GOT3 (cell line): ENCODE measurements around the gene ORC1.
A peak's percentile ranks its signal among the peaks of the same experiment; 100 is the strongest.
"Not testable (repeated sequence)": the region's sequence is repeated elsewhere in the genome, so short reads cannot be mapped to it uniquely, and the experiment has no call there.

Experiments used
- DNase-seq: peaks from one replicate; lab custom pipeline; 2025; ENCODE audit warnings: mixed read lengths; lab: John Stamatoyannopoulos, UW

ORC1 gene

DNA sequence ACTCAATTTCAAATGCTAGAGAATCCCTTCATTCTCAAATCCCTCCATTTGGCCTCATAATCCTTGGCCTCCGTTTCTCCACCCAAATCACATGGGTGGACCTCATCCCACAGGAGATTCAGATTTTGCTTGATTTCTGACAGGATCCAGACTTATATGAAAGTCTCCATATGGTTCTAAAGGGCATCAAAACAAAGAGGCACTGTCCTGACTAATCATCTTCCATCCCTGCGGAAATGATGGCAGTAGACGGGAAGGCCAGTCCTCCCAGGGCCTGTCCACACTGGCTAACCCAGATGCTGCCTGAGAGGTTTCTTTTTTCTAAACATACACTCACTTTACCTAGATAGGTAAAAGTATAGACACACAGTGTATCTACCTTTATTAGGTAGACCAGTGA is 18.8 kb downstream of the ORC1 start:
- no peak for DNase-seq

- not testable (repeated sequence) for DNase-seq
Observed at GRCh38 chr1:52369851-52370250, 34.4 kb downstream of the ORC1 start.

DNA sequence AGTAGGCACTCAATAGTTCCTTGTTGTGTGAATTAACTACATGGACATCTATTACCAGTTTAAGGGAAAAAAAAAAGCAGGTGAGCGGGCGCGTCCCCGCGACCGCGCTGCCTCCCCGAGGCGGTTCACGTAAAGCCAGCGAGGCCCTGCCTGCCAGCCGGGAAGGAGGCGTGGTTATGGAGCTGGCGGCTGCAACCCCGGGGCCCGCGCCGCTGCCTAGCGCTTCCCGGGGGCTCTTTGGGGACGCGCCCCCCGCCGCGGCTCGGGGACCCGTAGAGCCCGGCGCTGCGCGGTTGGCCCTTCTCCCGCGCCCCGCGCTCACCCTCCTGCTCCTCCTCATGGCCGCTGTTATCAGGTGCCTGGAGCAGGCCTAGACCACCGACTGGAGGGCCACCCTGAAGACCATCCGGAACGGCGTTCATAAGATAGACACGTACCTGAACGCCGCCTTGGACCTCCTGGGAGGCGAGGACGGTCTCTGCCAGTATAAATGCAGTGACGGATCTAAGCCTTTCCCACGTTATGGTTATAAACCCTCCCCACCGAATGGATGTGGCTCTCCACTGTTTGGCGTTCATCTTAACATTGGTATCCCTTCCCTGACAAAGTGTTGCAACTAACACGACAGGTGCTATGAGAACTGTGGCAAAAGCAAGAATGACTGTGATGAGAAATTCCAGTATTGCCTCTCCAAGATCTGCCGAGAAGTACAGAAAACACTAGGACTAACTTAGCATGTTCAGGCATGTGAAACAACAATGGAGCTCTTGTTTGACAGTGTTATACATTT is 35.6 kb downstream of the ORC1 start:
- no peak for DNase-seq

- DNase-seq = no peak
Observed at GRCh38 chr1:52367272-52367671, 37.0 kb downstream of the ORC1 start.

- DNase-seq = no peak
Observed at GRCh38 chr1:52366517-52366827, 37.8 kb downstream of the ORC1 start.

DNA sequence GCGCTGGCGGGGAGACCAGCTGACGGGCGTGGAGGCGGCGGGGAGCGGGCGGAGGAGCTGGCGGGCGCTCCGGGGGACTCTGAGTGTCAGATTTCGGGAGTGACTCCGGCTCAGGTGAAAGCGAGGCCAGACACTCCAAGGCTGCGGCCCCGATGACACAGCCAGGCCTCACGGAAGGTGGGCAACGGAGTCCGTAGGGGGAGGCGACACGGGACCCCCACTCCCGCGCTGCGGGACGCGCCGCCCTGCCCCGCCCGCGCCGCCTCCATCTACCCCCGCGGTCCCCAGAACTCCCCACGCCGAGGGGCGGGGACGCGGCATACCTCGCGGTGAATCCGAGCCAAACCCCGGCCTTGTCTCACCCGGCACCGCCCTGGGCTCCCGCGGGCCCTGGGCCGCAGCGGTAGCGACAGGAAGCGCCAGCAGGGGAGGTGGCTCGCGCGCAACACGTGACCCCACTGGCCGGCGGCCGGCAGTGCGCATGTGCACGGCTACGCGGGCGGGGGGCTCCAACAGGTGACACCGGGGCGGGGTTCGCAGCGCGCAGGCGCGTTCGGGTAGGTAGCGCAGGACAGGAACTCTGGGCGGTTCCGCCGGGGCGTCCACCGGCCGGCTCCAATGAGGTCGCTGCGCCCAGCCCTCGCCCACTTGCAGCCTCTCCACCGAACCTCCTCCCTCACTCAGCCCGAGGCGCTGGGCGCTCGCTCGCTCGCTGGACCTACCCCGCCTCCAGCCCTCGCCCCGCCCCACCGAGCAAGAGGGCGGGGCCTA is 38.3 kb downstream of the ORC1 start, which contains the start of gene CC2D1B:
Gene CC2D1B, minus strand, starts transcription at position 460 of the 771 bp plus-strand sequence. CDS start 1,585 bp downstream, outside the sequence.
- peak; percentile 94 for DNase-seq

DNA sequence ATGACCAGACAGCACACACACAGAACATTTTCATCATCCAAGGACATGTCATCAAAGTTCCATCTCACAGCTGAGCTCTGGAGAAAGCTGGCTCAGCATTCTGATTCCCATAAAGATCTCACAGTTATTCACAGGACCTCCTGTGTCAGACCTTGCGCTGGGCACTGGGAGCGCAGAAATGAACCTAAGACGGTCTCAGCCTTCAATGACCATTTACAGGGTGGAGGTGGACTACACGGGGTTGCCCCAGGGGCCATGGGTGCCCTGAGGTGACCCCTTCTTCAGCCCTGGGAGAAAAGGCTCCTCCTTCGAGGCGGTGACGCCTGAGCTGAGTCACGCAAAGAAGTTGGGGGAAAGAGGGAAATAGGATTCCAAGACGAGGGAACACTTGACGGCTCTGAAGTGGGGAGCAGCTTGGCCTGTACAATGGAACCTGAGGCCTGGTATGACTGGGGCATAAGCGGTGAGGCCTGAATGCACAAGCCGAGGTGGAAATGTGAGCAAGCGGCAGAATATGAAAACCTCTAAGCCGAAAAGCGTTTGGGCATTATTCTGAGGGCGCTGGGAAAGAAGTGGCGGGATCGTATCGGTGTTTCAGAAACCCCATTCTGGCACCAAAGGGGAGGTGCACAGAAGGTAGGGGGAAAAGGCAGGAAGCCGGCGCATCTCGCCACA is 39.0 kb downstream of the ORC1 start:
- DNase-seq = peak; percentile 4

DNA sequence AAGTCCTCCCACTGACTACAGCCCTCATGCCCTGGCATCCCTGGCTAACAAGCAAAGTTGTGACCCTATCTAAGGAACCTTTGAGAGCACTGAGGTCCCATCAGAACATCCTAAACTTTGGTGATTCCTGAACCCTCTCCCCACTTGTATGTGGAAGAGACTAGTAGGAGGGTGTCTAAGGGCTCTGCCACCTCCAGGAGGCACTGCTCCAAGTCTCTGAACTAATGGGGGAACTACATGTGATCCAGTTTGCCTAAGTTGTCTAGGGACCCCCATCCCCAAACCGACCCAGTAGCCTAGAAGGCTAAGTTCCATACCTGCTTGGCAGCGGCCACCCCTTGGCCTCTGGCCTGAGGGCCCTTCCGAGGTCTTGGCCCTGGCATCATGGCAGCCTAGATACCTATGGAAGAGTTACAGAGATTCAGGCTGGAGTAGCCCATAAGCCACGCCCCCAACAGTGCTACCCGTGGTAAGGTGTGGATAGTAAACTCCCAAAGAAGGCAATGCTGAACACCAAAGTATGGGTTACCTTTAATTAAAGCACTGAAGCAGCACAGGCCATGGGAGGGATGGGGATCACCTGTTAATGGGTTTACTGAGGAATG is 39.9 kb downstream of the ORC1 start:
- DNase-seq = no peak

DNA sequence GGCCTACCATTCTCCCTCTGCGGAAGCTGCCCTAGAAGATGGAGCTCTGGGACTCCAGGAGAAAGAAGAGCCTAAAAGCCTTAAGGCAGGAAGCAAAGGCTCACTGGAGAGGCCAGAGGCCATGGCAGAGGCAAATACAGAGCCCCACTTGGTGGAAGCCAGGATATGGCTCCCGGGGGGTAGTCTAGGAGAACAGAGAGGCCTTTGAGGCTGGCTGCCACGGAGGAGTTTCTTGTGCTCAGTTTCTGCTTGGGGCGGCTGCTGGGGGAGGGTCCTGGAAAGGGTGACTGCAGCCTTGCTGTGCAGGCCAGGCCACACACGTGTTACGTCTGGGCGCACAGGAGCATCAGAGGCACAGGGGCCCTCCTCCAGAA is 43.6 kb downstream of the ORC1 start:
- no peak for DNase-seq

GRCh38 chr1:52359676-52360594 is 44.3 kb downstream of the ORC1 start:
- DNase-seq = no peak

GRCh38 chr1:52358851-52359497 is 45.2 kb downstream of the ORC1 start:
- no peak for DNase-seq

DNA sequence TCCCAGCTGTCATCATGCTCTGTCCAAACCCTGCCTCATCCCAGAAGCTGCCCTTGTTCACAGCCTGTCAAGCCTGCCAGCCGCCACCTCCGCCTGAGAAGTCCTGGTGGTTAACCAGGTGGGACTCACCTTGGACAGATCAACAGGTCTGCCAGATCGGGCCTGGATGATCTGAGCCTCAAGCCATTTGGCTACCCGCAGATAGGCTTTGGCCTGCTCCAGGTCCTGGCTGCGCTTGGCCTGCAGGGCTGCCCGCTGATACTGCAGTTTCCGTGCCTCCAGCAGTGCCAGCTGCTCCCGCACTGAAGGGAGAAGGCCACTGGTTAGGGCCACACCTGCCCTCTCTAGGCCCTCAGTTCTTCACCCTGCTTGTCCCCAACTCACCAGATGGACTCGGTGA is 46.8 kb downstream of the ORC1 start:
- no peak for DNase-seq

GRCh38 chr1:52356818-52357355 is 47.3 kb downstream of the ORC1 start:
- DNase-seq = no peak

DNA sequence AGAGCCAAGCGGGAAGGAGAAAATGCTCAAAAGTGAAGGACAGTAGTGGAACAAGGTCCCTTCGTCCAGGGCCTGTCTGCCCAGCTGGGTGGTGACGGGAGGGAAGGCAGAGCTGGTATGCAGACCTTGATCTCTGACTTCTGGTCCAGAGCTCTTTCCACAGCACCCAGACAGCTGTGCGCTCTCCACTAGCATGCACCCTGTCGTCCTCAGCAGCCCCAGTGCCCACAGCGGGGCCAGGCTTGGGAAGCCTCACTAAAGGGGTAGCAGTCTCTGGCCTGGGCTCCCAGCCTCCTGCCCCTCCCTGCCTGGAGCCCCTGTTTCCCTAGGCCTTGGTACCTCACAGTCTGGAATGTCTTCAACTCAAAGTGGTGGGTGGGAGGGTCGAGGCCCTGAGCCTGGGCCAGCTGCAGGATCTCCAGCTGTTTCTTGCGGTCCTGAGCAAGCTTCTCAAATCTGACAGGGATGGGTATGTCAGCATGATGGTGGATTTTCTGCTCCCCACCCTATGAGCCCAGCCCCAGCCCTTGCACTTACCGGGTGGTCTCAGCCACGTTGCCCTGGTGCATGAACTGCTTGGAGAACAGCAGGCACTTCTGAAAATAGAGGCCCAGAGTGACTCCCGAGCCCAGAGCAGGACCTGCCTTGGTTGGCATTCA is 48.2 kb downstream of the ORC1 start:
- DNase-seq = no peak

DNA sequence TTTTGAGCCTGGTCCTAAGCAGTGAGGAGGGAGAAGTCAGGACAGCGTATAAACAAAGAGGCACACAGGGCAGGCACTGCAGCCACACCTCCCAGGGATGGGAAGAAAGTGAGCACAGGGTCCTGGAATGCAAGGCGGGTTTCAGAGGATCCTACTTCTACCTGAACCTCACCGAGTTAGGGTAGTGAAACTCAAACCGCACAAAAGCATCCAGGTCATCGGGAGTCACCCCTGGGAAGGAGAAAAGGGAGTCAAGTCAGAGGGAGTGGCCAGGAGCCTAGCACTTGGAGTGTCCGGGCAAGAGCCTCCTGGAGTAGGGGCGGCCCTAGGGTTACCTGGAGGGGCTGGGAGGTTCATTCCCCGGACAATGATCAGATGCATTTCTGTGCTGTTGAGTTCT is 48.8 kb downstream of the ORC1 start:
- no peak for DNase-seq

GRCh38 chr1:52352690-52353089 is 51.5 kb downstream of the ORC1 start:
- no peak for DNase-seq

DNA sequence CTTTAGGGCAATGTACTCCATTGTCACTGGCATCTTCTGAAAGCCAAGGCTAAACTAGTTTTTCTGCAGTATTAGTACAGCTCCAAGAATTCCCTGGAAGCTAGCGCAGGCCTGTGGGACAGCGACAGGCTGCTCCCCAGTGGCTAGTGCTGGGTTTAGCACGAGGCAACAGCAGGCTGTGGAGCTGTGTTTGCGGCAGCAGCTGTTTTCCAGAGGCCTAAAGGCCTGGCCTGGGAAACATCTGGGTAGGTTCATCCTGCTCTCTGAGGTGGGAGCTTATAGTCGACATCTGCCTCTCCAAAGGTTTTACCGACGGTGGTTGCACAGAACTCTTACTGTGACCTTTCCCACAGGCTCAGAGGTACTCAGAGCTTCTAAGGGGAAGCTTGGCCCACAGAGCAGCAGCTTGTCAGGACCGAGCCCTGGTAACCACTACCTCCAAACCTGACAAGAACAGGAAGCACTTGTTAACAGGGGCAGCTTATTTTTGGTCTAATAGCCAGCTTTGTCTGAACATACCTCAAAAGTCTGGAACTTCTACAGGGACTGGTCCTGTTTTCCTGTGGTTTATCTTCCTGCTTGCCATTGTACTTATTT is 55.4 kb downstream of the ORC1 start:
- no peak for DNase-seq

DNA sequence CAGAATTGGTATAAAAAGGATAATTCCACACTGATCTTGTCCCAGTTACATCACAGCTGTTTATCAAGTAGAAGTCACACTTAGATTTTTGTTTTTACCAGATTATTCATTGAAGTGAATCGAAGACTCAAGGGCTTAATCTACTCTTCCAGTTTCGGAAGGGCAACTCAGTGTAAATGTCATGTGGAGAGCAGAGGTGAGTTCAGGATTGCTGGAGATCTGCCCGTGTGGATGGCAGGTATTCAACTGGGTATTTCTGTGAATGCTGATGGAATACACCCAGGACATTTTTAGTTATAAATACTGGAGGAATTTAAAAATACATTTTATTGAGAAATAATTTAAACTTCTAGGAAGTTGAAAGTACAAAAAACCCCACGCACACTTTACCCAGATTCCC is 57.6 kb downstream of the ORC1 start:
- DNase-seq = no peak

- no peak for DNase-seq
Observed at GRCh38 chr1:52345252-52345651, 59.0 kb downstream of the ORC1 start.

- DNase-seq = no peak
Observed at GRCh38 chr1:52343979-52344378, 60.2 kb downstream of the ORC1 start.
